A673 (cell line): Measurements from ENCODE around the gene ISL2. TPM values are rescaled to one million over a fixed set of nuclear protein-coding genes. Genes with fewer than 3 reads are reported as not detected.
"Not testable (repeated sequence)": the region's sequence is repeated elsewhere in the genome, so short reads cannot be mapped to it uniquely, and the experiment has no call there.

Source experiments
- Bru-seq: library from RNA; stranded (reverse); fragments of 400-500 nt; gene quantifications from one replicate; lab custom pipeline; 2021; lab: Mats Ljungman, UMichigan
- BruChase-seq, 2 experiments: library from RNA; stranded (reverse); fragments of 400-500 nt; gene quantifications; one replicate each; lab custom pipeline; 2021; lab: Mats Ljungman, UMichigan
- BruUV-seq: library from RNA; stranded (reverse); fragments of 400-500 nt; replicated peaks from 2 replicates; lab custom pipeline; 2021; lab: Mats Ljungman, UMichigan
- CTCF ChIA-PET: fragments of 300-600 bp; sonication (Branson Sonifier 250); formaldehyde crosslinking; loops from one replicate; lab custom pipeline; 2022; ENCODE audit warnings: antibody characterized with exemption; lab: Charles Lee
- POLR2A ChIA-PET: fragments of 300-600 bp; sonication (Branson Sonifier 250); formaldehyde crosslinking; loops from one replicate; lab custom pipeline; 2022; ENCODE audit warnings: antibody characterized with exemption; ENCODE audit not compliant: low non-redundant PET; lab: Charles Lee
- DNase-seq: peaks from one replicate; pipeline ENCODE4 v3.0.0-alpha.2; 2015; ENCODE audit warnings: low spot score
- H3K27ac ChIP-seq: fragments of 200-600 bp; sonication (generic); 2 replicates; pipeline ENCODE4 v1.5.1; 2016; ENCODE audit warnings: mixed run types, low read depth, mild to moderate bottlenecking, mixed read lengths, antibody characterized with exemption, low read length; ENCODE audit not compliant: poor library complexity, severe bottlenecking
- H3K27me3 ChIP-seq: fragments of 200-600 bp; sonication (generic); replicated peaks from 2 replicates; pipeline ENCODE4 v1.6.1; 2017; ENCODE audit warnings: mixed run types, low read depth, mild to moderate bottlenecking, mixed read lengths, antibody characterized with exemption, low read length; ENCODE audit not compliant: insufficient read depth, poor library complexity
- H3K36me3 ChIP-seq: fragments of 200-600 bp; sonication (generic); 2 replicates; pipeline ENCODE4 v1.6.1; 2016; ENCODE audit warnings: mixed run types, mild to moderate bottlenecking, mixed read lengths, antibody characterized with exemption, low read length; ENCODE audit not compliant: insufficient read depth, poor library complexity, severe bottlenecking
- H3K4me1 ChIP-seq: fragments of 200-600 bp; sonication (generic); 2 replicates; pipeline ENCODE4 v1.6.1; 2017; ENCODE audit warnings: mixed run types, mild to moderate bottlenecking, mixed read lengths, antibody characterized with exemption, low read length; ENCODE audit not compliant: insufficient read depth, poor library complexity, severe bottlenecking
- H3K4me3 ChIP-seq: fragments of 200-600 bp; sonication (generic); 2 replicates; pipeline ENCODE4 v1.5.1; 2016; ENCODE audit warnings: low read depth, mixed run types, mild to moderate bottlenecking, mixed read lengths, low read length; ENCODE audit not compliant: poor library complexity, severe bottlenecking
- H3K9me3 ChIP-seq: fragments of 200-600 bp; sonication (generic); 2 replicates; pipeline ENCODE4 v1.6.1; 2016; ENCODE audit warnings: mixed run types, low read depth, mild to moderate bottlenecking, mixed read lengths, antibody characterized with exemption, low read length; ENCODE audit not compliant: poor library complexity, severe bottlenecking
- CTCF ChIP-seq: fragments of 300-800, 200-600 bp; sonication (generic); conservative IDR thresholded peaks from 2 replicates; pipeline ENCODE4 v1.5.1; 2017; ENCODE audit warnings: low read depth, mild to moderate bottlenecking, antibody characterized with exemption, low read length, moderate library complexity, mixed read lengths
- EZH2 ChIP-seq: fragments of 200-600 bp; sonication (generic); IDR thresholded peaks from 2 replicates; pipeline ENCODE4 v1.6.1; 2017; ENCODE audit warnings: borderline replicate concordance, low read depth, mild to moderate bottlenecking, mixed read lengths, antibody characterized with exemption, low read length; ENCODE audit not compliant: poor library complexity, severe bottlenecking
- intact Hi-C: fragments of 100-400 bp; cut with micrococcal nuclease; formaldehyde crosslinking; loops from one replicate; pipeline ENCODE4 v1.10.0; 2022; ENCODE audit not compliant: unreplicated experiment
- long read RNA-seq: library from polyadenylated mRNA; stranded (forward); transcript quantifications from one replicate; pipeline ENCODE4 v2.0.0, GENCODE V29; 2022
- total RNA-seq: library from RNA; stranded (reverse); gene quantifications from 2 replicates; pipeline ENCODE4 v1.2.3, GENCODE V29; 2021

ISL2 gene
- total RNA-seq (3.8 and 5.5 TPM in 2 replicates), Bru-seq, nascent RNA (percentile 45 among the genes with signal in this experiment), BruChase-seq, experiment 1, labeled RNA remaining after a 2-hour chase (percentile 47 among the genes with signal in this experiment), BruChase-seq, experiment 2, labeled RNA remaining after a 6-hour chase (percentile 38 among the genes with signal in this experiment)
- long read RNA-seq, transcript ISL2-201 (6 exons, 1,881 nt): major isoform, 22 of 30 reads
- long read RNA-seq, partial matches to known transcripts: 2 of 30 reads
- long read RNA-seq, other reads (novel, unspliced or antisense): 5 of 30 reads

GRCh38 chr15:76336254-76337058, at the start of gene ISL2:
ISL2 (plus strand) TSS chr15:76336773; CDS start chr15:76336884, 111 bp downstream.
- peaks cover 35% of the 10 kb centered on the region for H3K4me1 ChIP-seq
- TF ChIP-seq CTCF: no peak
- no peak for TF ChIP-seq EZH2
- intact Hi-C loops: loop anchor here (10.0 kb wide), 1 partner anchor 508 kb away; no protein-coding TSS in a partner anchor
- H3K4me3 ChIP-seq: peak within 1 kb of the TSS; percentile 48
- CTCF ChIA-PET: interaction anchor here (0.5 to 0.6 kb wide), 2 partner anchors 45 to 85 kb away, joined by 7 to 9 read pairs; no protein-coding TSS in a partner anchor
- H3K9me3 ChIP-seq: no peaks in the 10 kb centered on the region
- peaks cover 39% of the 10 kb centered on the region for H3K27me3 ChIP-seq
- TSS peak; percentile 88 for BruUV-seq
- no peaks in the 10 kb centered on the region for H3K36me3 ChIP-seq
- peak within 1 kb of the TSS; percentile 80 for H3K27ac ChIP-seq
- POLR2A ChIA-PET: interaction anchor here (0.6 kb wide), 6 partner anchors 137 to 971 kb away, joined by 3 to 8 read pairs (median 5); no protein-coding TSS in a partner anchor
- peak; percentile 95 for DNase-seq

- Histone ChIP-seq H3K9me3 (no peaks in the 10 kb centered on the region), H3K27ac (no peak overlapping the region), H3K27me3 (no peaks in the 10 kb centered on the region), H3K36me3 (peaks cover 5% of the 10 kb centered on the region), H3K4me3 (no peak overlapping the region), H3K4me1 (peaks cover 5% of the 10 kb centered on the region)
- intact Hi-C loops: loop anchor here (5.0 kb wide), 1 partner anchor 52 kb away; no protein-coding TSS in a partner anchor
- no peak for TF ChIP-seq EZH2
- CTCF ChIA-PET: interaction anchor here (0.7 kb wide), 1 partner anchor 127 kb away, joined by 5 read pairs; no protein-coding TSS in a partner anchor
- POLR2A ChIA-PET: no interaction called here
- no peak for DNase-seq
- no TSS peak for BruUV-seq
Observed at GRCh38 chr15:76289582-76289981, 47.0 kb upstream of the ISL2 start.

GRCh38 chr15:76293361-76293760, 43.2 kb upstream of the ISL2 start:
- Histone ChIP-seq H3K36me3 (no peaks in the 10 kb centered on the region), H3K4me1 (peaks cover 5% of the 10 kb centered on the region), H3K4me3 (no peak overlapping the region), H3K27ac (no peak overlapping the region), H3K27me3 (no peaks in the 10 kb centered on the region), H3K9me3 (no peaks in the 10 kb centered on the region)
- ChIA-PET CTCF (interaction anchor here (0.6 kb wide), 1 partner anchor 65 kb away, joined by 3 read pairs; no protein-coding TSS in a partner anchor), POLR2A (no interaction called here)
- TF ChIP-seq CTCF (no peak), EZH2 (no peak)
- intact Hi-C loops: no loop called here
- no TSS peak for BruUV-seq
- DNase-seq: no peak

GRCh38 chr15:76294463-76294862, 42.1 kb upstream of the ISL2 start:
- H3K27ac ChIP-seq, DNase-seq, H3K27me3 ChIP-seq, H3K9me3 ChIP-seq, POLR2A ChIA-PET, CTCF ChIA-PET, H3K4me1 ChIP-seq, H3K4me3 ChIP-seq, intact Hi-C loops, H3K36me3 ChIP-seq, BruUV-seq: not testable (repeated sequence)
